Right lobe of liver (tissue), 6 donors: ENCODE data around the gene COL11A2. TPM values are rescaled to one million over a fixed set of nuclear protein-coding genes. Genes with fewer than 3 reads are reported as not detected.

Experiments used
- ATAC-seq, 4 donors: fragments of 200-7000 bp; cut with Tn5 transposase; one replicate each; pipeline ENCODE4 v1.9.1; 2020; ENCODE audit warnings: mild to moderate bottlenecking in 4 of 4, moderate library complexity in 4 of 4
- DNase-seq, 3 donors: peaks; one replicate each; pipeline ENCODE4 v3.0.0-alpha.2; 2020
- H3K27ac ChIP-seq, 3 donors: fragments of 200-600 bp; one replicate each; pipeline ENCODE4 v1.8.0; 2022
- H3K27me3 ChIP-seq, 2 donors: fragments of 200-600 bp; one replicate each; pipeline ENCODE4 v1.8.0; 2022
- H3K36me3 ChIP-seq, 4 donors: fragments of 200-600 bp; sonication (generic) in 1 of 4; one replicate each; pipeline versions ENCODE4 v1.5.1 to v1.8.0; 2017 to 2022; ENCODE audit warnings: control low read depth in 1 of 4
- H3K4me1 ChIP-seq, 4 donors: fragments of 200-600 bp; sonication (generic) in 1 of 4; one replicate each; pipeline versions ENCODE4 v1.5.1 to v1.8.0; 2017 to 2022; ENCODE audit warnings: control low read depth in 1 of 4
- H3K4me3 ChIP-seq, 3 donors: fragments of 200-600 bp; one replicate each; pipeline ENCODE4 v1.8.0; 2022
- H3K9me3 ChIP-seq, 4 donors: fragments of 200-600 bp; sonication (generic) in 1 of 4; one replicate each; pipeline versions ENCODE4 v1.5.1 to v1.8.0; 2017 to 2022; ENCODE audit warnings: control low read depth in 1 of 4
- POLR2A ChIP-seq: fragments of 450-650 bp; IDR thresholded peaks from one replicate; pipeline ENCODE4 v1.6.1; 2017; ENCODE audit warnings: antibody characterized with exemption, mild to moderate bottlenecking
- WGBS: methylation state at CpG from one replicate; pipeline ENCODE4 v1.1.6; 2018; ENCODE audit warnings: low coverage, low lambda C conversion rate; ENCODE audit not compliant: insufficient coverage; ENCODE audit errors: missing lambda C conversion rate; 5-methylcytosine and 5-hydroxymethylcytosine counted together
- intact Hi-C, 2 donors: fragments of 100-400 bp; cut with DNase I; formaldehyde crosslinking; loops; one replicate each; pipeline versions ENCODE4 v1.11.2 to v1.14.1; 2022
- total RNA-seq, 6 experiments: library from RNA; depleted of rRNA in 2 of 6; stranded (reverse); fragments of >200 nt in 2 of 6; fragmentation: NEBNext Ultra II Directional in 3 of 6; extraction: Animal tissue kit (Norgen Biotek cat#: 25700) in 3 of 6; gene quantifications; one replicate each; pipeline versions ENCODE4 v1.1.0 to v1.2.4, GENCODE V29; 2016 to 2023
- TF ChIP-seq, protein P1 (sequence below), 4 donors: fragments of 200-600 bp in 3 of 4; fragments of 450-650 bp in 1 of 4; IDR thresholded peaks; one replicate each; pipeline versions ENCODE4 v1.5.1 to v1.8.0; 2016 to 2022; ENCODE audit warnings: antibody characterized with exemption in 4 of 4, mild to moderate bottlenecking in 2 of 4
- donor health status: DM: no; HTN: yes; CAD: no.
- donor health status: DM: no; HTN: no; CAD: no.
- donor health status: DM: no; HTN: no; CAD: no.
- donor health status: DM: no; HTN: yes; CAD: no.
- donor health status: DM: no; HTN: yes; CAD: no.

The COL11A2 gene
- total RNA-seq, 6 experiments from 2014 or later = 0.06 to 1.4 (median 0.61) TPM

- no peaks in the 10 kb centered on the region for H3K4me1 ChIP-seq
- WGBS = 100% methylated on average over 1 of the region's 1 CpG
- no peaks in the 10 kb centered on the region for H3K27me3 ChIP-seq
- DNase-seq (no peak), ATAC-seq (no peak)
- no peaks in the 10 kb centered on the region for H3K36me3 ChIP-seq
- intact Hi-C loops = no loop called here
- no peak overlapping the region for H3K4me3 ChIP-seq
- no peaks in the 10 kb centered on the region for H3K9me3 ChIP-seq
- TF ChIP-seq, protein P1, sequence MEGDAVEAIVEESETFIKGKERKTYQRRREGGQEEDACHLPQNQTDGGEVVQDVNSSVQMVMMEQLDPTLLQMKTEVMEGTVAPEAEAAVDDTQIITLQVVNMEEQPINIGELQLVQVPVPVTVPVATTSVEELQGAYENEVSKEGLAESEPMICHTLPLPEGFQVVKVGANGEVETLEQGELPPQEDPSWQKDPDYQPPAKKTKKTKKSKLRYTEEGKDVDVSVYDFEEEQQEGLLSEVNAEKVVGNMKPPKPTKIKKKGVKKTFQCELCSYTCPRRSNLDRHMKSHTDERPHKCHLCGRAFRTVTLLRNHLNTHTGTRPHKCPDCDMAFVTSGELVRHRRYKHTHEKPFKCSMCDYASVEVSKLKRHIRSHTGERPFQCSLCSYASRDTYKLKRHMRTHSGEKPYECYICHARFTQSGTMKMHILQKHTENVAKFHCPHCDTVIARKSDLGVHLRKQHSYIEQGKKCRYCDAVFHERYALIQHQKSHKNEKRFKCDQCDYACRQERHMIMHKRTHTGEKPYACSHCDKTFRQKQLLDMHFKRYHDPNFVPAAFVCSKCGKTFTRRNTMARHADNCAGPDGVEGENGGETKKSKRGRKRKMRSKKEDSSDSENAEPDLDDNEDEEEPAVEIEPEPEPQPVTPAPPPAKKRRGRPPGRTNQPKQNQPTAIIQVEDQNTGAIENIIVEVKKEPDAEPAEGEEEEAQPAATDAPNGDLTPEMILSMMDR (IDR thresholded peaks at IDR 0.05) = no peak
- no peak for TF ChIP-seq POLR2A
- H3K27ac ChIP-seq = no peak overlapping the region
Measured at GRCh38 chr6:33187809-33188208, 4.5 kb downstream of the COL11A2 start.

DNA sequence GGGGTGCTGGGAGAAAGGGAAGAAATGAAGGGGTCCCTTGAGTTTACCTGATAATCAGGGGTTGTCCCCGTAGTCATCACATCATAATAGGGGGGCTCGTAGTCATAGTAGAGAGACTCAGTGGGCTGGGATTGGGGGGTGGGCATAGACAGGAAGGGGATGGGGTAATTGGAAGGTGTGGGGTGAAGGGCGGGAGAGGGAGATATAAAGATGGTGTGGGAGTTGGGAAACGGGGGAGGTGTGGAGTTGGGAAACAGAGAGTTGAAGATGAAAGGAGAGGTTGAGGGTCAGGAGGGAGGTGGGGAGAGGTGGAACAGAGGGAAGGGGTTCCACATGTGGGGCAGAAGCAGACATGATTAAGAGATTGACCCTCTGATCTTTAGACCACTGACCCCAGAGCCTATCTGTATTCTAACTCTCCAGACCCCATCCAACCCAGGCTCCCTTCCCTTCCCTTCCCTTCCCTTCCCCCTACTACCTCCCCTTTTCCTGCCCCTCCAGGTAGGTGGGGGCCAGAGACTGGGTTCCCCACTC is 6.5 kb downstream of the COL11A2 start:
- TF ChIP-seq, protein P1 (IDR thresholded peaks at IDR 0.05) = no peak
- no peak for TF ChIP-seq POLR2A
- Histone ChIP-seq H3K9me3 (no peaks in the 10 kb centered on the region), H3K36me3 (no peaks in the 10 kb centered on the region), H3K4me3 (no peak overlapping the region), H3K27ac (no peak overlapping the region), H3K4me1 (no peaks in the 10 kb centered on the region), H3K27me3 (no peaks in the 10 kb centered on the region)
- no peak for DNase-seq
- ATAC-seq = no peak
- WGBS = 77% methylated on average over 4 of the region's 4 CpGs
- intact Hi-C loops = no loop called here

DNA sequence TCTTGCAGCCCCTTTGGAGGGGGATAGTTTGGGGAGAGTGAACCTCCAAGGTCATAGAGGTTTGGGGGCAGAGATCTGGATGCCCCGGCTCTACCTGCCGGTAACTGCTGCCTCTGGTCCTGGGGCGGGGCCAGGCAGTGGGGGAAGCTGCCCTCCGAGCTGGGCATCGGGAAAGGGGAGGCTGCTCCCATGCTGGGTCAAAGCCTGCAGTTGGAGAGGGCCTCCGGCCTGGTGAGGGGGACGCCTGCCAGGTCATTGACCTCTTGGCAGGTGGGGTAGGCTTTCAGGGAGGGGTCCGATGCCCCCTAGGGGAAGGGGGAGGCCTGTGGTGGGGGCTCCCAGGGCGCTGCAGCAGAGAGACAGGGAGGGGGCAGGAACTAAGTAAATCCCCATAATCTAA is 7.1 kb downstream of the COL11A2 start:
- Histone ChIP-seq H3K9me3 (no peaks in the 10 kb centered on the region), H3K27ac (no peak overlapping the region), H3K4me3 (no peak overlapping the region), H3K27me3 (no peaks in the 10 kb centered on the region), H3K4me1 (no peaks in the 10 kb centered on the region), H3K36me3 (no peaks in the 10 kb centered on the region)
- ATAC-seq = no peak
- intact Hi-C loops = no loop called here
- whole genome bisulfite sequencing = 56% methylated on average over 7 of the region's 9 CpGs
- DNase-seq = no peak
- TF ChIP-seq POLR2A = no peak
- TF ChIP-seq, protein P1 (IDR thresholded peaks at IDR 0.05) = no peak

DNA sequence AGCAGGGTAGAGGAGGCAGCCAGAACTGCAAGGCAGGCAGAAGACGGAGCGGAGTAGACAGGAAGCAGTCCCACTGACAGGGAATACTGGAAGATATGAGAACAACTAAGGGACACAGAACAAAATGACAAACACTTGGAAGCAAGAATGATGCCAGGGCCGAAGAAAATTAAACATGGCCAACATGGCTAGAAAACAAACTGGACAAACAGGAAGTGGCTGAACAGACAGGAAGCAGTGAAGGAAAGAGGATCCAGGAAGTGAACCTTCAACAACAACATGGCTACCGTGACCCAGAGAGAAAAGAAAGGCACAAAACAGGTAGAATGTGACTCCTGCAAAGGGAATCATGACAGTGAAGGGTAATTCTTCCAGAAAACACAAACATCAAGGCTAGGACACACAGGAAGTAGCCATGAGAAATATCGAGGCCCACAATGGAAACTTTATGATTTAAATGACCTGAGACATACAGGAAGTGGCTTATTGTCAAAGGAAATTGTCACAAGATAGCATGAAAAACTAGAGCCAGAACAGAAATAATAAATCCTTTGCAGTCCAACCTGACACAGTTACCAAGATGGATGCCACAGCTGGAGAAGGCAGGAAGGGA is 9.1 kb downstream of the COL11A2 start:
- Histone ChIP-seq H3K36me3 (no peaks in the 10 kb centered on the region), H3K4me1 (no peaks in the 10 kb centered on the region), H3K27me3 (no peaks in the 10 kb centered on the region), H3K27ac (peak overlapping the region in 2 of 3 donors; percentile 3 to 8), H3K4me3 (no peak overlapping the region), H3K9me3 (no peaks in the 10 kb centered on the region)
- intact Hi-C loops = no loop called here
- TF ChIP-seq POLR2A = no peak
- TF ChIP-seq, protein P1 (IDR thresholded peaks at IDR 0.05) = no peak
- ATAC-seq (peak; percentile 30 to 54 (median 30)), DNase-seq (no peak)
- 54% methylated on average over 5 of the region's 5 CpGs for WGBS
